Smooth muscle cell (in vitro differentiated cells): Measurements from ENCODE around the gene C6orf89. TPM values are rescaled to one million over a fixed set of nuclear protein-coding genes. Genes with fewer than 3 reads are reported as not detected.
A peak's percentile ranks its signal among the peaks of the same experiment; 100 is the strongest.

Experiments used
- DNase-seq: peaks from one replicate; lab custom pipeline; 2025; ENCODE audit not compliant: unreplicated experiment; lab: John Stamatoyannopoulos, UW
- H2AFZ ChIP-seq: fragments of 200-600 bp; sonication (generic); 2 replicates; pipeline ENCODE4 v1.6.0; 2016; ENCODE audit warnings: antibody characterized with exemption, low read depth, mild to moderate bottlenecking
- H3F3A ChIP-seq: fragments of 200-600 bp; sonication (generic); 2 replicates; pipeline ENCODE4 v1.6.0; 2017; ENCODE audit warnings: antibody characterized with exemption, low read depth
- H3K27ac ChIP-seq: fragments of 200-600 bp; sonication (generic); 2 replicates; pipeline ENCODE4 v1.5.1; 2016; ENCODE audit warnings: low read depth, mild to moderate bottlenecking
- H3K27me3 ChIP-seq: fragments of 200-600 bp; sonication (generic); 2 replicates; pipeline ENCODE4 v1.6.1; 2016; ENCODE audit warnings: low read depth, mild to moderate bottlenecking
- H3K36me3 ChIP-seq: fragments of 200-600 bp; sonication (generic); 2 replicates; pipeline ENCODE4 v1.5.1; 2016; ENCODE audit warnings: low read depth
- H3K4me1 ChIP-seq: fragments of 200-600 bp; sonication (generic); 2 replicates; pipeline ENCODE4 v1.5.1; 2016; ENCODE audit warnings: low read depth
- H3K4me2 ChIP-seq: fragments of 200-600 bp; sonication (generic); 2 replicates; pipeline ENCODE4 v1.6.0; 2016; ENCODE audit warnings: mild to moderate bottlenecking
- H3K4me3 ChIP-seq: fragments of 200-600 bp; sonication (generic); 2 replicates; pipeline ENCODE4 v1.5.1; 2016; ENCODE audit warnings: mild to moderate bottlenecking
- H3K79me2 ChIP-seq: fragments of 200-600 bp; sonication (generic); 2 replicates; pipeline ENCODE4 v1.6.0; 2016; ENCODE audit warnings: low read depth, mild to moderate bottlenecking
- H3K9ac ChIP-seq: fragments of 200-600 bp; sonication (generic); 2 replicates; pipeline ENCODE4 v1.6.0; 2016; ENCODE audit warnings: low read depth
- H3K9me3 ChIP-seq: fragments of 200-600 bp; sonication (generic); replicated peaks from 2 replicates; pipeline ENCODE4 v1.5.1; 2016; ENCODE audit warnings: low read depth
- H4K20me1 ChIP-seq: fragments of 200-600 bp; sonication (generic); 2 replicates; pipeline ENCODE4 v1.6.0; 2016; ENCODE audit warnings: low read depth
- WGBS: methylation state at CpG from one replicate; pipeline ENCODE4 v1.1.7; 2016; ENCODE audit warnings: low lambda C conversion rate; 5-methylcytosine and 5-hydroxymethylcytosine counted together
- polyA plus RNA-seq: library from polyadenylated mRNA; unstranded; fragments of >200 nt; fragmentation: Nextera tagmentation; extraction: Ambion mirVana; gene quantifications from 2 replicates; pipeline ENCODE4 v1.2.1, GENCODE V29; 2016
- total RNA-seq: library from RNA; depleted of rRNA; stranded (reverse); fragments of >200 nt; gene quantifications from 2 replicates; pipeline ENCODE4 v1.2.3, GENCODE V29; 2014
- TF ChIP-seq, protein P1 (sequence below): fragments of 200-600 bp; sonication (generic); IDR thresholded peaks from 2 replicates; pipeline ENCODE4 v1.5.1; 2017; ENCODE audit warnings: borderline replicate concordance, mild to moderate bottlenecking, antibody characterized with exemption; ENCODE audit not compliant: insufficient read depth, poor library complexity, severe bottlenecking

Gene C6orf89
- total and polyA plus RNA-seq, 2 experiments from 2014 or later = 44.6 to 45.7 TPM

DNA sequence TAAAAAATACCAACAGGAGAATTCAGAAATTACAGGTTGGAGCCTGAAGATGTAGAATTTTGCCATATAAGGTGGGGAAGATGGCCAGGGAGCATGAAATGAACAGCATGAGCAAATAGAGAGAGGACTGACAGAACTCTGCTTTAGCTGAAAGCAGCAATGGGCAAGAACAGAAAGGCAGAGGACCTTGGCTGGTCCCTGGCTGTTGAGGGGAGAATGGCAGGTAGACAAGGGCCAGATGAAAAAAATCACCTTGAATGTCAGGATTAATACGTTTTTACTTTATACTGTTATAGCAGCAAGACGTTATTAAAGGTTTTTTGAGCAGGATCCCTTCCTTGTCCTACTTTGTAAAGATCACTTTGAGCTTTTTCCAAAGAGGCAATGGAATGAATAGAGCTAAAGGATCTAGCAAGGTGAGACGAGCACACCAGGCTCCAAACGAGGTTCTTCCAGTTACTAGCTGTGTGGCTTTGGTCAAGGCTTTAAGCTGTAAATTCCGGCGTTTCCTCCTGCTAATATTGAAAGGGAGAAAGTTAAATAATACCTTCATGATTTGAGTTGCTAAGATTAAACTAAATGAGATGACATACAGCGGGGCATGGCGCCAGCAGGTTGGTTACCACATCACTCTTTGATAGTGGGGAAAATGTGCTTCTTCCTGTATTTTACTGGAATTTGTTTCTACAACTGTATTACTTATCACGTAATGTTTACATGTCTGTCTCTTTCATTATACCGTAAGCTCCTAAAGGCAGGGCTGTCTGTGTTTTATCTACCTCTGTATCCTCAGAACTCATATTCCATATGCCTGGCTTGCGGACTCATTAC lies 11.9 kb upstream of the C6orf89 start:
- TF ChIP-seq, protein P1, sequence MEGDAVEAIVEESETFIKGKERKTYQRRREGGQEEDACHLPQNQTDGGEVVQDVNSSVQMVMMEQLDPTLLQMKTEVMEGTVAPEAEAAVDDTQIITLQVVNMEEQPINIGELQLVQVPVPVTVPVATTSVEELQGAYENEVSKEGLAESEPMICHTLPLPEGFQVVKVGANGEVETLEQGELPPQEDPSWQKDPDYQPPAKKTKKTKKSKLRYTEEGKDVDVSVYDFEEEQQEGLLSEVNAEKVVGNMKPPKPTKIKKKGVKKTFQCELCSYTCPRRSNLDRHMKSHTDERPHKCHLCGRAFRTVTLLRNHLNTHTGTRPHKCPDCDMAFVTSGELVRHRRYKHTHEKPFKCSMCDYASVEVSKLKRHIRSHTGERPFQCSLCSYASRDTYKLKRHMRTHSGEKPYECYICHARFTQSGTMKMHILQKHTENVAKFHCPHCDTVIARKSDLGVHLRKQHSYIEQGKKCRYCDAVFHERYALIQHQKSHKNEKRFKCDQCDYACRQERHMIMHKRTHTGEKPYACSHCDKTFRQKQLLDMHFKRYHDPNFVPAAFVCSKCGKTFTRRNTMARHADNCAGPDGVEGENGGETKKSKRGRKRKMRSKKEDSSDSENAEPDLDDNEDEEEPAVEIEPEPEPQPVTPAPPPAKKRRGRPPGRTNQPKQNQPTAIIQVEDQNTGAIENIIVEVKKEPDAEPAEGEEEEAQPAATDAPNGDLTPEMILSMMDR = peak; percentile 12
- peak overlapping the region; percentile 95 for H3K4me2 ChIP-seq
- DNase-seq = no peak
- H3K9ac ChIP-seq = peak overlapping the region; percentile 83
- peak overlapping the region; percentile 75 for H3K4me3 ChIP-seq
- H3K4me1 ChIP-seq = peaks cover 15% of the 10 kb centered on the region
- WGBS = 15% methylated on average over 11 of the region's 11 CpGs
- no peaks in the 10 kb centered on the region for H3K36me3 ChIP-seq
- H4K20me1 ChIP-seq = no peaks in the 10 kb centered on the region
- no peaks in the 10 kb centered on the region for H3K9me3 ChIP-seq
- peaks cover 24% of the 10 kb centered on the region for H3K79me2 ChIP-seq
- H3K27ac ChIP-seq = peak overlapping the region; percentile 82
- H3F3A ChIP-seq = no peaks in the 10 kb centered on the region
- H2AFZ ChIP-seq = peak overlapping the region; percentile 99
- H3K27me3 ChIP-seq = no peaks in the 10 kb centered on the region

DNA sequence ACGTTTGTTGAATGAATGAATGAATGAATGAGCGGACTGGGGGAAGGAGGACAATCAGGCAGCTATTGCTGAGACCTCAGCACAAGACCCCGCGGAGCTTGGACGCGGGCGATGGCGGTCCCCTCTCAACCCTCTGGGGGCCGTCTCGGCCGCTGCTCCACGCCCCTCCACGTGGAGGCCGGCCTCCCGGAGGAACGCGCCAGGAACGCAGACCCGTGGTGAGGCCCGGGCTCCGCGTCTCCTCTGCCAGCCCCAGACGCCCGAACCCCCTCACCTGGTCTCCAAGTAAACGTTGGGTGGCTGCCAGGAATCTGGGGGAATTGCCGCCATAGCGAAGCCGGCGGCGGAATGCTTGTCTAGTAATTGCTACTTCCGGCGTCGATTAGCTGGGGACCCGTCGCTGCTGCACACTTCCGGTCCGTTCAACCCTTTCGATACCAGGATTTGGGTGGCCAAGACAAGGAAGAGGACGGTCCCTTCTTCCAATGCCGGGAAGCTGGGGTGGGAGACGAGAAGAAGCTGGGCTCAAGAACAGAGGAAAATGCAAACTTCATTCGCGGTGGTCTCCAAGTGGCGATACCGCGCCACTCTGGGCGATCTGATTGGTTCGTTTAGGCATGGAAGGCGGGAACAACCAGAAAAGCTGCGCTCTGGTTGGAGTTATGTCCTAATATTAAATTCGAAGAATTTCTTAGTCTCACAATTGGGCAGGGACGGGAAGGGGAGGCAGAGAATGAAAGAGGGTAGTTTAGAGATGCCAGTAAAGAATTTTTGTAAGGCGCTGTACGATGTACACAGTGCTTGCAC lies 11.1 kb upstream of the C6orf89 start, which contains the start of gene PPIL1:
Gene PPIL1 (minus strand): TSS at position 361 of the 807 bp plus-strand sequence. CDS start 31 bp downstream, at position 330.
- TF ChIP-seq, protein P1 = no peak
- under 1% methylated on average over 54 of the region's 54 CpGs for WGBS
- peak; percentile 58 for DNase-seq

GRCh38 chr6:36875250-36875633 lies 10.5 kb upstream of the C6orf89 start:
- H3K27ac ChIP-seq = peak overlapping the region; percentile 82
- H3K4me1 ChIP-seq = peaks cover 15% of the 10 kb centered on the region
- H3K27me3 ChIP-seq = no peaks in the 10 kb centered on the region
- H3K79me2 ChIP-seq = peaks cover 24% of the 10 kb centered on the region
- H3K4me2 ChIP-seq = peak overlapping the region; percentile 95
- H3K9ac ChIP-seq = peak overlapping the region; percentile 83
- TF ChIP-seq, protein P1 = no peak
- H3K4me3 ChIP-seq = peak overlapping the region; percentile 75
- no peaks in the 10 kb centered on the region for H3K36me3 ChIP-seq
- DNase-seq = no peak
- WGBS = 44% methylated on average over 6 of the region's 6 CpGs
- H4K20me1 ChIP-seq = no peaks in the 10 kb centered on the region
- peak overlapping the region; percentile 99 for H2AFZ ChIP-seq
- no peaks in the 10 kb centered on the region for H3K9me3 ChIP-seq
- no peaks in the 10 kb centered on the region for H3F3A ChIP-seq

More for the DNA sequence above, 11.1 kb upstream of the C6orf89 start, which contains the start of gene PPIL1:
- Histone ChIP-seq H3K4me1 (peaks cover 15% of the 10 kb centered on the region), H2AFZ (peak within 1 kb of the TSS; percentile 99), H3K9me3 (no peaks in the 10 kb centered on the region), H3K4me3 (peak within 1 kb of the TSS; percentile 75), H3K9ac (peak within 1 kb of the TSS; percentile 83), H3K27ac (peak within 1 kb of the TSS; percentile 82), H4K20me1 (no peaks in the 10 kb centered on the region), H3F3A (no peaks in the 10 kb centered on the region), H3K36me3 (no peaks in the 10 kb centered on the region), H3K4me2 (peak within 1 kb of the TSS; percentile 95), H3K27me3 (no peaks in the 10 kb centered on the region), H3K79me2 (peaks cover 24% of the 10 kb centered on the region)
